HL-60/S4 (cell line): ENCODE data around the gene ZNF212.

Experiments used
- in situ Hi-C: fragments of 300-500 bp; cut with MboI; formaldehyde crosslinking; loops from 2 replicates; pipeline ENCODE4 v1.14.3; 2022; ENCODE audit warnings: low sequenced_read_pairs

ZNF212 gene

GRCh38 chr7:149304006-149304405 lies 64.6 kb downstream of the ZNF212 start:
- in situ Hi-C loops, result no loop called here
